Lower lobe of right lung (tissue), 2 donors: ENCODE results near the gene MYL6B. TPM values are rescaled to one million over a fixed set of nuclear protein-coding genes. Genes with fewer than 3 reads are reported as not detected.

ENCODE experiments used
- ATAC-seq, 2 donors: fragments of 200-7000 bp; cut with Tn5 transposase; one replicate each; pipeline ENCODE4 v1.9.1; 2020 to 2022; ENCODE audit warnings: mild to moderate bottlenecking in 2 of 2, moderate library complexity in 2 of 2
- DNase-seq: peaks from one replicate; pipeline ENCODE4 v3.0.0-alpha.2; 2020
- H3K27ac ChIP-seq: fragments of 200-600 bp; one replicate; pipeline ENCODE4 v1.8.0; 2022
- H3K27me3 ChIP-seq: fragments of 200-600 bp; one replicate; pipeline ENCODE4 v1.8.0; 2022; ENCODE audit warnings: low read depth
- H3K36me3 ChIP-seq: fragments of 200-600 bp; one replicate; pipeline ENCODE4 v1.8.0; 2022; ENCODE audit warnings: mild to moderate bottlenecking
- H3K4me1 ChIP-seq: fragments of 200-600 bp; one replicate; pipeline ENCODE4 v1.8.0; 2022
- H3K4me3 ChIP-seq: fragments of 200-600 bp; one replicate; pipeline ENCODE4 v1.8.0; 2022; ENCODE audit warnings: mild to moderate bottlenecking
- H3K9me3 ChIP-seq: fragments of 200-600 bp; one replicate; pipeline ENCODE4 v1.8.0; 2022
- intact Hi-C: fragments of 100-400 bp; cut with DNase I; formaldehyde crosslinking; loops from one replicate; pipeline ENCODE4 v1.11.0; 2022
- total RNA-seq: library from RNA; stranded (reverse); fragmentation: NEBNext Ultra II Directional; extraction: Animal tissue kit (Norgen Biotek cat#: 25700); gene quantifications from one replicate; pipeline ENCODE4 v1.2.1, GENCODE V29; 2021
- TF ChIP-seq, protein P1 (sequence below): fragments of 200-600 bp; IDR thresholded peaks from one replicate; pipeline ENCODE4 v1.8.0; 2022; ENCODE audit warnings: antibody characterized with exemption, mild to moderate bottlenecking
- donor health status: DM: no; HTN: yes; CAD: no; lungs with severe emphysema.

MYL6B gene
- total RNA-seq, 1 donor from 2014 or later, result 21.4 TPM

DNA sequence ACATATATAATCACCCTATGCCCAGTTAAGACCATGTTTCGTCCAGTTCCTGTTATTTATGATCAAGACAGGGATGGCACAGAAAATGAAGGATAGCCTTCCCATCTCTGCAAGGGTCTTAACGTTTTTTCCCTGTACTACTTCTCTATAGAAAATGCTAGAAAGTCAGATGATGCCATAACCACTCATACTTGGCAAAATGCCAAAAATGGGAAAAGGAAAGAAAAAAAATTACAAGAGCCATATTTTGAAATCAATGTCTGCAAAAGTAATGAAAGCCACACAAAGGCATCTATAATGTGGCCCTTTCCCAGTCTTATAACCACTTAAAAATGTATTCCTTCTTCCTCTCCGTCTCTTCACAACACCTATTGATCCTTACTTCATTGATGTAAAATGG is 1.8 kb upstream of the MYL6B start:
- intact Hi-C loops, result no loop called here

DNA sequence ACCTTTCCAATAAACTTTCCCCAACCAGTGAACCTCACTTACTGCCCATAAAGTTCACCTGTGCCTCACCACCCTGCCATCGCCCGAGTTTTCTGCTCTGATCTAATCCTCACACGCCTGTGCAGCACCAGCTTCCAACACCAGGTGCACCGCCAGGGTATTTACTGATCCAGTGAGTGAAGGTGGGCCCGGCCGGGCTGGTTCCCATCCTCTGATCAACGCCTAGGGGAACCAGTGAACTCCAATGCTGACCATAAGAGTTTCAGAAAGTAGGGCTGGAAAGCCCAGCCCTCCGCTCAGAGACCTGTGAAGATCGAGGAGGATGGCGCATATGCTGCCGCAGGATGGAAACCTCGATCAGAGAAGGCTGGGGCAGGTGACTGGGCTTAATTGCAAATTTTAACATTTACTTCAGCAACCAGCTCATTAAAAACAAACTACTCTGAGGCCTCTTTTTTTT is 685 bp upstream of the MYL6B start:
- intact Hi-C loops, result no loop called here
- ATAC-seq (peak; percentile 71 to 77), DNase-seq (peak; percentile 77)
- TF ChIP-seq, protein P1, sequence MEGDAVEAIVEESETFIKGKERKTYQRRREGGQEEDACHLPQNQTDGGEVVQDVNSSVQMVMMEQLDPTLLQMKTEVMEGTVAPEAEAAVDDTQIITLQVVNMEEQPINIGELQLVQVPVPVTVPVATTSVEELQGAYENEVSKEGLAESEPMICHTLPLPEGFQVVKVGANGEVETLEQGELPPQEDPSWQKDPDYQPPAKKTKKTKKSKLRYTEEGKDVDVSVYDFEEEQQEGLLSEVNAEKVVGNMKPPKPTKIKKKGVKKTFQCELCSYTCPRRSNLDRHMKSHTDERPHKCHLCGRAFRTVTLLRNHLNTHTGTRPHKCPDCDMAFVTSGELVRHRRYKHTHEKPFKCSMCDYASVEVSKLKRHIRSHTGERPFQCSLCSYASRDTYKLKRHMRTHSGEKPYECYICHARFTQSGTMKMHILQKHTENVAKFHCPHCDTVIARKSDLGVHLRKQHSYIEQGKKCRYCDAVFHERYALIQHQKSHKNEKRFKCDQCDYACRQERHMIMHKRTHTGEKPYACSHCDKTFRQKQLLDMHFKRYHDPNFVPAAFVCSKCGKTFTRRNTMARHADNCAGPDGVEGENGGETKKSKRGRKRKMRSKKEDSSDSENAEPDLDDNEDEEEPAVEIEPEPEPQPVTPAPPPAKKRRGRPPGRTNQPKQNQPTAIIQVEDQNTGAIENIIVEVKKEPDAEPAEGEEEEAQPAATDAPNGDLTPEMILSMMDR, result peak; percentile 45
- H3K27me3 ChIP-seq, result no peaks in the 10 kb centered on the region
- peak overlapping the region; percentile 73 for H3K4me3 ChIP-seq
- H3K27ac ChIP-seq, result peak overlapping the region; percentile 92
- H3K9me3 ChIP-seq, result no peaks in the 10 kb centered on the region
- no peaks in the 10 kb centered on the region for H3K36me3 ChIP-seq
- peaks cover 31% of the 10 kb centered on the region for H3K4me1 ChIP-seq

More for the DNA sequence above, 1.8 kb upstream of the MYL6B start:
- H3K4me1 ChIP-seq, result peaks cover 35% of the 10 kb centered on the region
- no peaks in the 10 kb centered on the region for H3K36me3 ChIP-seq
- no peak overlapping the region for H3K27ac ChIP-seq
- DNase-seq (no peak), ATAC-seq (no peak)
- no peak overlapping the region for H3K4me3 ChIP-seq
- H3K9me3 ChIP-seq, result no peaks in the 10 kb centered on the region
- TF ChIP-seq, protein P1, result no peak
- no peaks in the 10 kb centered on the region for H3K27me3 ChIP-seq

DNA sequence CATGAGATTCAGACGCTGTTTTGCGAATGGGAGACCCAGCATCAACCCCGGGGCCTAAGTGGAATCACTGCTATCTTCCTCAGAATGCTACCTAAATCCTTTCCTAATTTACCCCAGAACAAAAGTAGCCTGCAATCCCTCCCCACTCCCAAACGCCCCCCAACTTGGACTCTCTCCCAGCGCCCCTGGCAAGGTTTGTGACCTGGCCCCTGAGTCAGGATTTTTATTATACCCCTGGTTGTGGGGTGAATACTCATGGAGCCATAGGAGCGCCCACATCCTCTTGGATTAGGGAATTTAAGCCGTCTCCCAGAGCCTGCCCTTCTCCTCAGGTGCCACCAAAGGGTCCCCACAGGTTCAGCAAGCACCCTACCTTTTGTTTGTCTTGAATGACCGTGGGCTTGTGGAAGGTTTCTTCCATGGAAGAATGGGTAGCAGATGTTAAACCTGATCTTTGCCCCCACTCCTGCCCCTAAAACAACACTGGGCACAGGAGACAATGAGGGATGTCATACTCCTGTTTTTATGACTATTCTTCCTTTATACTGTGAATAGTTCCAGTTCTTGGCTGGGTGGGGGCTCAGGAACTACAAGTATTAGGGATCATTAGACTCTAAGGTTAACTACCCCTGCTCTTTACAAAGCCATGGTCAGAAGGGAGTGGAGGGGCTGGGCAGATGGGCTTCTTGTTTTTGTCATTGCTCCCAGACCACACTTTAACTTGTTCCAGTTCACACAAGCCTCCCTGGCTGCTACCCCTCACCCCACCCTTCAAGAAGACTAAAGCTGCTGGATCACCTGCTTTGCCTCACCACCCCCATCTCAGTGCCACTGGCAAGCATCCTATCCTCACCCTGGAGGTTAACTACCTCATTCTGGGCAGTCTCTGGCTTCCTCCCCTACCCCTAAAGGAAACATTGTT is 630 bp downstream of the MYL6B start:
- no peaks in the 10 kb centered on the region for H3K9me3 ChIP-seq
- H3K4me3 ChIP-seq, result peak overlapping the region; percentile 73
- peak overlapping the region; percentile 92 for H3K27ac ChIP-seq
- no peaks in the 10 kb centered on the region for H3K27me3 ChIP-seq
- DNase-seq, result no peak
- no peak for ATAC-seq
- no peaks in the 10 kb centered on the region for H3K36me3 ChIP-seq
- peaks cover 30% of the 10 kb centered on the region for H3K4me1 ChIP-seq
- intact Hi-C loops, result no loop called here
- TF ChIP-seq, protein P1, result no peak

DNA sequence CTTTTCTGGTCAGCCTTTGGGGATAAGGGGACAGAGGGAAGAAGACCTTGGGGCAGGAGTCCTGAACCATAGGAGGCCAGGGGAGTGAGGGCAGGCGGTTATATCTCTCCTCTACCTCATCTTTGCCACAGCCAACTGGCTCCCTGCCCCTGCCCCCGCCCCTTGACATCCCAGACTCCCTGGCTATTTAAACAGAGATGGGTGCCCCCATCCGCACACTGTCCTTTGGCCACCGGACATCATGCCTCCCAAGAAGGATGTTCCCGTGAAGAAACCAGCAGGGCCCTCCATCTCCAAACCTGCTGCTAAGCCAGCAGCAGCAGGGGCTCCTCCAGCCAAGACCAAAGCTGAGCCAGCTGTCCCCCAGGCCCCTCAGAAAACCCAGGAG is 1.3 kb downstream of the MYL6B start:
- ATAC-seq (no peak), DNase-seq (no peak)
- H3K9me3 ChIP-seq, result no peaks in the 10 kb centered on the region
- H3K27me3 ChIP-seq, result no peaks in the 10 kb centered on the region
- H3K27ac ChIP-seq, result no peak overlapping the region
- H3K4me1 ChIP-seq, result peaks cover 30% of the 10 kb centered on the region
- intact Hi-C loops, result no loop called here
- no peak overlapping the region for H3K4me3 ChIP-seq
- TF ChIP-seq, protein P1, result no peak
- no peaks in the 10 kb centered on the region for H3K36me3 ChIP-seq

DNA sequence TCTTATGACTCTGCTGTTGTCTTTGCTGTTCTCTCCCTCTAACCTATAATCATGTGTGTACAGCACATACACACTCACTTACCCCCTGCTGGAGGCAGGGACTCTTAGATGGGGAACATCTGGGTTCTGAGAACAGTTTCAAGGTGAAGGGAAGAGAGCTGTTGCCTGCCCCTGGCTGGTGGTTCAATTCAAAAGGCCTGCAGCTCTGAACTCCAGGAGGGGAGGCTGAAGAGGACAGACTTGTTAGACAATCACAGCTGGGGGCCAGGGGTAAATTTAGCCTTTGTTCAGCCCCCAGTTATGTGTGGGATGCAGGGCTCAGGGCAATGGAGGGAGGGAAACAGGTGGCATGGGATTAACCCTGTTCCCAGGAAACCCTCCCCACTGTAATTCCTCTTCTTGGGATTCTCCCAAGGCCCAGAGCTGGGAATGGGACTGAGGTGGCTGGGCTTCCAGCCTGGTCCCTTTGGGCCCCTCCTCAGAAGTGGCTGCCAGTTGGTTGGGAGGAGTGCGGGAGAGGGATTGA is 1.9 kb downstream of the MYL6B start:
- Histone ChIP-seq H3K4me3 (no peak overlapping the region), H3K27ac (no peak overlapping the region)
- ATAC-seq, result no peak

More for the DNA sequence above, 1.9 kb downstream of the MYL6B start:
- intact Hi-C loops, result no loop called here
- DNase-seq, result peak; percentile 14
- Histone ChIP-seq H3K36me3 (peaks cover under 1% of the 10 kb centered on the region), H3K27me3 (no peaks in the 10 kb centered on the region), H3K9me3 (no peaks in the 10 kb centered on the region), H3K4me1 (peaks cover 30% of the 10 kb centered on the region)
- TF ChIP-seq, protein P1, result no peak
